RWPE2 (cell line): Measurements from ENCODE around the gene NHERF2.

ENCODE experiments used
- ATAC-seq: fragments of 200-7000 bp; cut with Tn5 transposase; 3 replicates; pipeline ENCODE4 v1.9.1; 2021; ENCODE audit warnings: low read depth
- DNase-seq: peaks from one replicate; pipeline ENCODE4 v3.0.0-alpha.2; 2020; ENCODE audit warnings: low spot score
- H3K27ac ChIP-seq: fragments of 450-650 bp; 2 replicates; pipeline ENCODE4 v1.5.1; 2017; ENCODE audit warnings: mild to moderate bottlenecking; ENCODE audit not compliant: poor library complexity, severe bottlenecking
- H3K27me3 ChIP-seq: fragments of 250-450 bp; sonication (Bioruptor Pico); 2 replicates; pipeline ENCODE4 v1.5.1; 2021; ENCODE audit warnings: mild to moderate bottlenecking, moderate library complexity; ENCODE audit not compliant: insufficient read depth, poor library complexity, severe bottlenecking
- H3K36me3 ChIP-seq: fragments of 250-450 bp; sonication (Bioruptor Pico); 2 replicates; pipeline ENCODE4 v1.5.1; 2020; ENCODE audit warnings: low read depth, mild to moderate bottlenecking, moderate library complexity
- H3K4me1 ChIP-seq: fragments of 250-450 bp; sonication (Bioruptor Pico); 2 replicates; pipeline ENCODE4 v1.5.1; 2021; ENCODE audit warnings: mild to moderate bottlenecking, moderate library complexity; ENCODE audit not compliant: insufficient read depth, poor library complexity, severe bottlenecking
- H3K4me3 ChIP-seq: fragments of 250-450 bp; sonication (Bioruptor Pico); 2 replicates; pipeline ENCODE4 v1.5.1; 2021; ENCODE audit warnings: mild to moderate bottlenecking, moderate library complexity; ENCODE audit not compliant: severe bottlenecking
- H3K9me3 ChIP-seq: fragments of 250-450 bp; sonication (Bioruptor Pico); 2 replicates; pipeline ENCODE4 v1.5.1; 2021; ENCODE audit warnings: mild to moderate bottlenecking, moderate library complexity; ENCODE audit not compliant: severe bottlenecking
- TF ChIP-seq, protein P1 (sequence below): fragments of 450-650 bp; IDR thresholded peaks from one replicate; pipeline ENCODE4 v1.5.1; 2017; ENCODE audit warnings: mild to moderate bottlenecking, moderate library complexity; ENCODE audit not compliant: poor library complexity, severe bottlenecking

NHERF2 gene

DNA sequence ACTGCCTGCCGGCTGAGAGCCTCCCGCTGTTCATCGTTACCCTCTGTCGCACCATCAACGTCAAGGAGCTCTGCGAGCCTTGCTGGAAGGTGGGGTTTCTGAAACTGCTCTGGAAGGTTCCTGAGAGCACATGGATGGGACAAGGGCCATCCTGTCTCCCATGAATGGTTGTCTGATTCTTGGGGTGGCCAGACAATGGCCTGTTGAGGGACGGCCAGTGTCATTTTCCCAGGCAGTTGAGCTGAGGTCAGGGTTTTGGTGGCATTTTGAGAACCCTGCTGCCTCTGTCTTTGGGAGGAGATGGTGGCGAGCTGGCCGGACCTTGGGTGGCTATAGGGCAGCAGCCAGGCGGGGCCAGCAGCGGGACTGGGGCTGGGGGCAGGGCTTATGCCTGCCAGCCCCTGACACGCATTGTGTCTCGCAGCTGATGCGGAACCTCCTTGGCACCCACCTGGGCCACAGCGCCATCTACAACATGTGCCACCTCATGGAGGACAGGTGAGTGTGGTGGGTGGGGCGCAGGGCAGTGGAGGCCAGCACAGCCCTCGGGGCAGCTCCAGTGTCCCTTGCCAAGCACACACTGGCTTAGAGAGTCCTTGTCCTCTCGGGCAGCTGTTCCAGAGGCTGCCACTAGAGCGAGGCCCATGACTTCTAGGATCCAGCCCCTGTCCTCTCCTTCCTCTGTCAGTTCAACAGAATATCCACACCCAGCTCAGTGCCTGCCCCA is 30.1 kb downstream of the NHERF2 start:
- H3K36me3 ChIP-seq, result peaks cover 19% of the 10 kb centered on the region
- no peak for DNase-seq
- ATAC-seq, result peak; percentile 58; the same call in 2 of the 3 replicates

DNA sequence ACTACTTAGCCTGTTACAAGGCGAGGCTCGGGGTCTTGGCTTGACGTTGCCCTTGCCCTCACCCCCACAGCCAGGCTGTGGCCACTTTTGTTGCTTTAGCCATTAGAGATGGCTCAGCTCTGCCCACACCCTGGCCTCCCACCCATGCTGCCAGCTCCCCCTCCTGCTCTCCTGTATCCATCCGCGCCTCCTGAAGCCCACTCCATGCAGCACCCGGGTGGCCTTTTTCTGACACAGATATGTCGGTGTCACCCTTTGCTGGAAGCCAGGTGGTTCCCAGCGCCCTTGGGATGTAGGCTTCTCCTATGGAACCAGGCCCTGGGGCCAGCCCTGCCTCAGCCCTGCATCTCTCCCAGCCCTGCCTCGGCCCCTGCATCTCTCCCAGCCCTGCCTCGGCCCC is 30.7 kb downstream of the NHERF2 start:
- DNase-seq (no peak), ATAC-seq (no peak)
- H3K9me3 ChIP-seq, result no peaks in the 10 kb centered on the region
- H3K4me1 ChIP-seq, result no peaks in the 10 kb centered on the region
- H3K4me3 ChIP-seq, result no peak overlapping the region
- no peaks in the 10 kb centered on the region for H3K27me3 ChIP-seq
- H3K27ac ChIP-seq, result no peak overlapping the region
- TF ChIP-seq, protein P1, sequence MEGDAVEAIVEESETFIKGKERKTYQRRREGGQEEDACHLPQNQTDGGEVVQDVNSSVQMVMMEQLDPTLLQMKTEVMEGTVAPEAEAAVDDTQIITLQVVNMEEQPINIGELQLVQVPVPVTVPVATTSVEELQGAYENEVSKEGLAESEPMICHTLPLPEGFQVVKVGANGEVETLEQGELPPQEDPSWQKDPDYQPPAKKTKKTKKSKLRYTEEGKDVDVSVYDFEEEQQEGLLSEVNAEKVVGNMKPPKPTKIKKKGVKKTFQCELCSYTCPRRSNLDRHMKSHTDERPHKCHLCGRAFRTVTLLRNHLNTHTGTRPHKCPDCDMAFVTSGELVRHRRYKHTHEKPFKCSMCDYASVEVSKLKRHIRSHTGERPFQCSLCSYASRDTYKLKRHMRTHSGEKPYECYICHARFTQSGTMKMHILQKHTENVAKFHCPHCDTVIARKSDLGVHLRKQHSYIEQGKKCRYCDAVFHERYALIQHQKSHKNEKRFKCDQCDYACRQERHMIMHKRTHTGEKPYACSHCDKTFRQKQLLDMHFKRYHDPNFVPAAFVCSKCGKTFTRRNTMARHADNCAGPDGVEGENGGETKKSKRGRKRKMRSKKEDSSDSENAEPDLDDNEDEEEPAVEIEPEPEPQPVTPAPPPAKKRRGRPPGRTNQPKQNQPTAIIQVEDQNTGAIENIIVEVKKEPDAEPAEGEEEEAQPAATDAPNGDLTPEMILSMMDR, result no peak
- peaks cover 19% of the 10 kb centered on the region for H3K36me3 ChIP-seq

More for the DNA sequence above, 30.1 kb downstream of the NHERF2 start:
- Histone ChIP-seq H3K9me3 (no peaks in the 10 kb centered on the region), H3K4me1 (no peaks in the 10 kb centered on the region), H3K27ac (no peak overlapping the region), H3K4me3 (no peak overlapping the region), H3K27me3 (no peaks in the 10 kb centered on the region)
- TF ChIP-seq, protein P1, result no peak

DNA sequence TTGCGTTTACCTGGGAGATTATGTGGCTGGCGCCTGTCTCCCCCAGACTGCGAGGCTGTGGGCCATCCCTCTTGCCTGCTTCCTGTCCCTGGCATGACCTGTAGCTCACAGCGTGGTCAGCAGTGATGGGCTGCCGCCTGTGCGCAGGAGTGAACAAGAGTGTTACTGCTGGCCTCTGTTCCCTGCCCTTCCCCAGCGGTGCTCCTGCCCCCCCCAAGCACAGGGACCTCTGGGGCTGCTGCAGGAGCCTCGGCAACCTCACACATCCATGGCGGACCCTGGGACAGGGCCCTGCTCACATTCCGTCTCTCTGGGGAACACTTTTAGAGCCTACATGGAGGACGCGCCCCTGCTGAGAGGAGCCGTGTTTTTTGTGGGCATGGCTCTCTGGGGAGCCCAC is 31.7 kb downstream of the NHERF2 start:
- Histone ChIP-seq H3K9me3 (no peaks in the 10 kb centered on the region), H3K4me3 (no peak overlapping the region), H3K4me1 (no peaks in the 10 kb centered on the region), H3K27ac (no peak overlapping the region), H3K27me3 (no peaks in the 10 kb centered on the region), H3K36me3 (peaks cover 19% of the 10 kb centered on the region)
- DNase-seq, result no peak
- TF ChIP-seq, protein P1, result no peak
- ATAC-seq, result no peak

GRCh38 chr16:2058872-2059271 is 32.2 kb downstream of the NHERF2 start:
- TF ChIP-seq, protein P1, result no peak
- Histone ChIP-seq H3K36me3 (peaks cover 19% of the 10 kb centered on the region), H3K9me3 (no peaks in the 10 kb centered on the region), H3K27me3 (no peaks in the 10 kb centered on the region), H3K27ac (no peak overlapping the region), H3K4me3 (no peak overlapping the region), H3K4me1 (no peaks in the 10 kb centered on the region)
- no peak for DNase-seq
- ATAC-seq, result no peak

DNA sequence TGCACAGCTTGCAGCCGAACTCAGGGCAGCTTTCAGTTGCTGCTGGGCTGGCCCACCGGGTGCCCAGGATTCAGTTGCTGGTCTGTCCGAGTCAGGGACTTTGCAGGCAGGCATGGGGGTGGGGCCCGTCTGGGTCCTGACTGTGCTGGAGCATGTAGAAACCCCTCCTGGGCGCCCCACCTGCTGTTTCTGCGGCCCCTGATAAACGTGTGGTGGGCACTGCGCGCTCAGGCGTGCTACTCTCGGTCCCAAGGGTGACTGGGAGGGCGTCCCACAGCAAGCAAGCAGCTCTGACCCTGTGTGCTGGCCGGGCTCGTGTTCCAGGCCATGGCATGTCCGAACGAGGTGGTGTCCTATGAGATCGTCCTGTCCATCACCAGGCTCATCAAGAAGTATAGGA is 33.6 kb downstream of the NHERF2 start:
- Histone ChIP-seq H3K36me3 (peaks cover 14% of the 10 kb centered on the region), H3K4me3 (no peak overlapping the region), H3K9me3 (no peaks in the 10 kb centered on the region), H3K27ac (no peak overlapping the region), H3K4me1 (no peaks in the 10 kb centered on the region), H3K27me3 (no peaks in the 10 kb centered on the region)
- TF ChIP-seq, protein P1, result no peak
- ATAC-seq, result no peak
- no peak for DNase-seq
